Adrenal gland (tissue), 12 donors: ENCODE data around the gene DISP2. TPM values are rescaled to one million over a fixed set of nuclear protein-coding genes. Genes with fewer than 3 reads are reported as not detected.
A peak's percentile ranks its signal among the peaks of the same experiment; 100 is the strongest.

Experiments used
- DNase-seq, 7 donors: peaks; one replicate each; pipeline ENCODE4 v3.0.0-alpha.2; 2019 to 2020
- H3K27ac ChIP-seq, 5 donors: fragments of 200-600 bp; sonication (generic) in 4 of 5; 1 replicate in 3 of 5; 2 replicates in 2 of 5; pipeline versions ENCODE4 v1.5.1 to v1.8.0; 2016 to 2020; ENCODE audit warnings: mild to moderate bottlenecking in 1 of 5
- H3K27me3 ChIP-seq: fragments of 200-600 bp; 2 replicates; pipeline ENCODE4 v1.8.0; 2021
- H3K36me3 ChIP-seq, 2 donors: fragments of 200-600 bp; replicated peaks in 1 of 2; 1 replicate in 1 of 2; 2 replicates in 1 of 2; pipeline versions ENCODE4 v1.5.1 to v1.8.0; 2018 to 2022
- H3K4me1 ChIP-seq, 2 donors: fragments of 200-600 bp; replicated peaks in 1 of 2; 1 replicate in 1 of 2; 2 replicates in 1 of 2; pipeline versions ENCODE4 v1.5.1 to v1.8.0; 2018 to 2021
- H3K4me3 ChIP-seq, 4 donors: fragments of 200-600 bp; sonication (generic) in 3 of 4; one replicate each; pipeline ENCODE4 v1.5.1; 2016 to 2018
- H3K9me3 ChIP-seq, 3 donors: fragments of 200-600 bp; sonication (generic) in 1 of 3; replicated peaks in 1 of 3; 1 replicate in 2 of 3; 2 replicates in 1 of 3; pipeline versions ENCODE4 v1.5.1 to v1.8.0; 2016 to 2021
- POLR2A ChIP-seq, 2 donors: fragments of 450-650 bp; IDR thresholded peaks; one replicate each; pipeline ENCODE4 v1.6.1; 2017; ENCODE audit warnings: antibody characterized with exemption in 2 of 2, mild to moderate bottlenecking in 2 of 2, moderate library complexity in 1 of 2
- WGBS, 4 donors: extraction: QIAGEN DNeasy Blood & Tissue Kit in 2 of 4; methylation state at CpG; one replicate each; pipeline versions ENCODE4 v1.1.5 to v1.1.7; 2013 to 2017; 5-methylcytosine and 5-hydroxymethylcytosine counted together
- intact Hi-C, 2 donors: fragments of 100-400 bp; cut with DNase I; formaldehyde crosslinking; loops; one replicate each; pipeline versions ENCODE4 v1.14.1 to v1.15.0; 2022 to 2023
- polyA plus RNA-seq, 3 donors: library from polyadenylated mRNA; stranded (reverse); fragments of 200-250 nt in 2 of 3; fragments of 350-450 nt in 1 of 3; fragmentation: Illumina TruSeq in 1 of 3; extraction: RNeasy Lipid Tissue Mini Kit (QIAGEN cat#74804) in 1 of 3; gene quantifications; one replicate each; pipeline ENCODE4 v1.2.3, GENCODE V29; 2013 to 2014
- total RNA-seq, 9 donors: library from RNA; depleted of rRNA in 4 of 9; stranded (reverse); fragments of >200 nt in 4 of 9; fragments of 120-200 nt in 1 of 9; fragmentation: NEBNext Ultra II Directional in 1 of 9; extraction: Animal tissue kit (Norgen Biotek cat#: 25700) in 1 of 9; gene quantifications; one replicate each; pipeline versions ENCODE4 v1.1.0 to v1.2.4, GENCODE V29; 2013 to 2023
- TF ChIP-seq, protein P1 (sequence below), 6 experiments: fragments of 450-650 bp in 4 of 6; fragments of 200-600 bp in 2 of 6; sonication (generic) in 1 of 6; IDR thresholded peaks; 1 replicate in 5 of 6; 2 replicates in 1 of 6; pipeline versions ENCODE4 v1.5.1 to v1.8.0; 2016 to 2021; ENCODE audit warnings: antibody characterized with exemption in 6 of 6, mild to moderate bottlenecking in 2 of 6, moderate library complexity in 1 of 6
- donor health status: healthy with polysubstance abuse.
- donor health status: Bipolar disorder and iron deficiency.
- donor health status: DM: yes; HTN: yes; CAD: no.
- donor health status: DM: no; HTN: no; CAD: no.
- donor health status: DM: no; HTN: no; CAD: no.
- donor health status: DM: yes; HTN: yes; CAD: no.

Gene DISP2
- total and polyA plus RNA-seq, 12 donors: 0.36 to 19.4 (median 1.2) TPM; not detected in 1

DNA sequence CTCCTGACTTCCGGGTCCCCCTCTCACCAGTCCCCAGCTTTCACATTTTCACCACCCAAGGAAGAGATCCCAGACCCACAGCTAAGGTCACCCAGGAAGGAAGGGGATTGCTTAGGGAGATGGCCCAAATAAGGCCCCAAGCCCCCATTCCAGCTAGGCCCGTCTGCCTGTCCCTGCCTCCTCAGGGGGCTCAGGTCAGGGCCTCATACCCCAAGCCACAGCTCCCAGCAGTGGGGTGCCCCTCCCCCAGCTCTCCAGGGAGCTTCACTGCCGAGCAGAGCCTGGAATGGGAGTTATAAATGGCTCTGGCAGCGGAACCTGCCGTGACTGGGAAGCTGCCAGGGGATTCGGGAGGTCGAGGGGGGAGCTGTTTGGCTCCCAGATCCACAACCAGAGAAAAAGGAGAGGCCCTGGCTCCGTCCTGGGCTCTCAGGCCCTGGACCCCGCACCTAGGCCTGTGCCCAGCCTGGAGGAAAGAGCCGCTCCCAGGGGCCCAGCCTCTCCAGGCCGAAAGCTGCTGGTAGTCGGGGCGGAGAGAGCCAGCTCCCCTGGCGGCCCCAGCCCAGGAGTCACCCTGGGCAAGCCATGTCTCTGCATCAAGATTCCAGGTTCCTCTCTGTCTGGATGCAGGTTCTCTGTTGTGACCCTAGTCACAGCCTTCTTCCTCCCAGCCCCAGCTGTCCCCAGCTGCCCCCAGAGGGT, 17.8 kb upstream of the DISP2 start:
- intact Hi-C loops: no loop called here
- H3K4me3 ChIP-seq: peak overlapping the region in 2 of 4 donors; percentile 25 to 54
- H3K9me3 ChIP-seq: no peaks in the 10 kb centered on the region
- WGBS, 4 donors: 8 to 34% (median 27%) methylated on average over 3 to 14 of the region's 14 CpGs
- no peaks in the 10 kb centered on the region for H3K36me3 ChIP-seq
- TF ChIP-seq, protein P1, sequence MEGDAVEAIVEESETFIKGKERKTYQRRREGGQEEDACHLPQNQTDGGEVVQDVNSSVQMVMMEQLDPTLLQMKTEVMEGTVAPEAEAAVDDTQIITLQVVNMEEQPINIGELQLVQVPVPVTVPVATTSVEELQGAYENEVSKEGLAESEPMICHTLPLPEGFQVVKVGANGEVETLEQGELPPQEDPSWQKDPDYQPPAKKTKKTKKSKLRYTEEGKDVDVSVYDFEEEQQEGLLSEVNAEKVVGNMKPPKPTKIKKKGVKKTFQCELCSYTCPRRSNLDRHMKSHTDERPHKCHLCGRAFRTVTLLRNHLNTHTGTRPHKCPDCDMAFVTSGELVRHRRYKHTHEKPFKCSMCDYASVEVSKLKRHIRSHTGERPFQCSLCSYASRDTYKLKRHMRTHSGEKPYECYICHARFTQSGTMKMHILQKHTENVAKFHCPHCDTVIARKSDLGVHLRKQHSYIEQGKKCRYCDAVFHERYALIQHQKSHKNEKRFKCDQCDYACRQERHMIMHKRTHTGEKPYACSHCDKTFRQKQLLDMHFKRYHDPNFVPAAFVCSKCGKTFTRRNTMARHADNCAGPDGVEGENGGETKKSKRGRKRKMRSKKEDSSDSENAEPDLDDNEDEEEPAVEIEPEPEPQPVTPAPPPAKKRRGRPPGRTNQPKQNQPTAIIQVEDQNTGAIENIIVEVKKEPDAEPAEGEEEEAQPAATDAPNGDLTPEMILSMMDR (IDR thresholded peaks at IDR 0.05): peak in 1 of 6 experiments; percentile 29
- TF ChIP-seq POLR2A (IDR thresholded peaks at IDR 0.05): no peak
- no peaks in the 10 kb centered on the region for H3K27me3 ChIP-seq
- peaks cover 31 to 38% of the 10 kb centered on the region in 2 donors for H3K4me1 ChIP-seq
- peak; percentile 80 to 90 (median 86) for DNase-seq
- H3K27ac ChIP-seq: peak overlapping the region; percentile 89 to 96 (median 92)

DNA sequence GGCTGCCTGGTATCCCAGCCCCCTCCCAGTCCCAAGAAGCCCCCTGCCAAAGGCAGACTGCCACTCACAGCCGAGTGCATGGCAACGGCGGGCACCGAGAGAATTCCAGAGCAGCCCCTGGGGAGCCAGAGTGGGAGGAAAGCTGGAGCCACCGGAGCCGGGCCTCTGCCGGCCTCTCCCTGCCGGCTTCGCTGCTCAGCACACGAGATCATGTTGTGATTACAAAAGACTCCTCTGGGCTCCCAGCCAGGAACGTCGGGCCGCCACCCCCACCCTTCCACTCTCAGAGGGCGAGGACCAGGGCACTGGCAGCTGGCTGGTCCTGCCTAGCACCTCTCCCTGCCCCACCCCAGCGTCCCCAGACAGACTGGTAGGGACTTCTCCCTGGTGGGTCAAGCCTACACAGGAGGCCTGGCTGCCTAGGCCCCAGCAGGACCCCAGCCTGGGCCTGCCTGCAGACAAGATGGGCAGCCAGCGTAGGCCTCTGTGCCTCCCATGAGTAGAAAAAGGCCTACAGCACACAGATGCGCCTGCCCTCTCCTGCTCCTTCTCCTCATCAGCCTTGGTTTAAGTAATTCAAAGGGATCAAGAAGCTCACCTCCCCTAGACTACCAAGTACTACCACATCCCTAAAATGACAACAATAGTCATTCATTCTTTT, 17.1 kb upstream of the DISP2 start, which contains the start of gene CCDC9B:
Gene CCDC9B (minus strand): TSS at position 200 of the 661 bp plus-strand sequence. CDS start 120 bp downstream, at position 80.
- intact Hi-C loops: no loop called here
- peak; percentile 47 to 91 for TF ChIP-seq POLR2A (IDR thresholded peaks at IDR 0.05)
- TF ChIP-seq, protein P1 (IDR thresholded peaks at IDR 0.05): peak in 1 of 6 experiments; percentile 10
- Histone ChIP-seq H3K27me3 (no peaks in the 10 kb centered on the region), H3K27ac (peak within 1 kb of the TSS; percentile 89 to 96 (median 92)), H3K4me1 (peaks cover 31 to 38% of the 10 kb centered on the region in 2 donors), H3K36me3 (no peaks in the 10 kb centered on the region), H3K9me3 (no peaks in the 10 kb centered on the region), H3K4me3 (peak within 1 kb of the TSS in 2 of 4 donors; percentile 25 to 54)
- 11 to 20% (median 16%) methylated on average over 11 to 17 of the region's 17 CpGs for WGBS, 4 donors
- peak; percentile 93 to 97 (median 95) for DNase-seq

DNA sequence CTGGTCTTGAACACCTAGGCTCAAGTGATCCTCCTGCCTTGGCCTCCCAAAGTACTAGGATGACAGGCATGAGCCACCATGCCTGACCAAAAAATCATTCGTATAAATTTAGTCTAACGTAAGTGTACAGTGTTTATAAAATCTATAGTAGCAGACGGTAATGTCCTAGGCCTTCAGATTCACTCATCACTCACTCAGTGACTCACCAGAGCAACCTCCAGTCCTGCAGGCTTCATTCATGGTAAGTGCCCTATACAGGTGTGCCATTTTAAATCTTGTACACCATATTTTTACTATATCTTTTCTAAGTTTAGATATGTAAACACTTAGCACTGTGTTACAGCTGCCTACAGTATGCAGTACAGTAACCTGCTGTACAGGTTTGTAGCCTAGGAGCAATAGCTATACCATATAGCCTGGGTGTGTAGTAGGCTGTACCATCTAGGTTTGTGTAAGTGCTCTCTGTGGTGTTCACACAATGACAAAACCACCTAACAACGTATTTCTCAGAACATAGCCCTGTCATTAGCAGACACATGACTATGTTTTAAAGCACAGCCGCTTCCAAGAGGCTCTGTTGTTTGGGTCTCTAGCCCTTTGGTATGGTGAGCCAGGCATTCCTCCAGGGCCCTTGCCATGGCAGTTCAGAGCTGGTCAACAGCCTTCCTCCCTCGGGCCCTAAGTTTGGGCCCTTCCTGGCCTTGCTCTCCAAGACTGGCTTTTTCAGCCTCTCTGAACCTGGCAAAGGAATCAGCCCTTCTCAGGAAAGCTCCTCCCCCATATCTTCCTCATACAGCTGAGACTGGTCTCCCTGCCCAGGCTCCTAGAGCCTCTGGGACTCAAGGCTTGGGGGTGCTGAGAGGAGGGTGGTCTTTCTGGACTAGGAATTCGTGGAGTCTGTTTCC, 15.4 kb upstream of the DISP2 start:
- intact Hi-C loops: no loop called here
- Histone ChIP-seq H3K27ac (peak overlapping the region in 1 of 5 donors; percentile 20), H3K36me3 (no peaks in the 10 kb centered on the region), H3K9me3 (no peaks in the 10 kb centered on the region), H3K4me3 (no peak overlapping the region), H3K4me1 (peaks cover 29 to 35% of the 10 kb centered on the region in 2 donors), H3K27me3 (no peaks in the 10 kb centered on the region)
- DNase-seq: no peak
- TF ChIP-seq, protein P1 (IDR thresholded peaks at IDR 0.05): no peak
- TF ChIP-seq POLR2A (IDR thresholded peaks at IDR 0.05): no peak
- 58 to 83% (median 75%) methylated on average over 6 to 7 of the region's 7 CpGs for WGBS, 4 donors
